Cardiac muscle cell (in vitro differentiated cells and primary cell): Measurements from ENCODE around the gene MFN1. TPM values are rescaled to one million over a fixed set of nuclear protein-coding genes. Genes with fewer than 3 reads are reported as not detected.

Experiments
- DNase-seq, 2 donors: peaks; one replicate each; pipeline versions ENCODE4 v3.0.0 to v3.0.0-alpha.2; 2010 to 2017; ENCODE audit warnings: low read depth in 1 of 2, low spot score in 1 of 2
- H3K27ac ChIP-seq: fragments of 200-600 bp; sonication (generic); 2 replicates; pipeline ENCODE4 v1.5.1; 2016
- H3K27me3 ChIP-seq: fragments of 200-600 bp; sonication (generic); 2 replicates; pipeline ENCODE4 v1.6.0; 2016; ENCODE audit warnings: control low read depth
- H3K36me3 ChIP-seq: fragments of 200-600 bp; sonication (generic); 2 replicates; pipeline ENCODE4 v1.5.1; 2016; ENCODE audit warnings: control low read depth
- H3K4me1 ChIP-seq: fragments of 200-600 bp; sonication (generic); 2 replicates; pipeline ENCODE4 v1.8.1; 2017; ENCODE audit warnings: low read depth, mild to moderate bottlenecking, mixed run types
- H3K4me3 ChIP-seq: fragments of 200-600 bp; sonication (generic); 2 replicates; pipeline ENCODE4 v1.5.1; 2016; ENCODE audit warnings: mild to moderate bottlenecking
- H3K9me3 ChIP-seq: fragments of 200-600 bp; sonication (generic); 2 replicates; pipeline ENCODE4 v1.5.1; 2017; ENCODE audit warnings: low read depth, mild to moderate bottlenecking, control low read depth
- CTCF ChIP-seq: IDR thresholded peaks from 2 replicates; pipeline ENCODE4 v1.5.1; 2012; ENCODE audit warnings: low read depth, mild to moderate bottlenecking, low read length
- polyA plus RNA-seq: library from polyadenylated mRNA; unstranded; fragments of >200 nt; fragmentation: Nextera tagmentation; extraction: Ambion mirVana; gene quantifications from 2 replicates; pipeline ENCODE4 v1.2.1, GENCODE V29; 2016
- total RNA-seq: library from RNA; depleted of rRNA; stranded (reverse); fragments of >200 nt; gene quantifications from 2 replicates; pipeline ENCODE4 v1.2.3, GENCODE V29; 2016

The MFN1 gene
- total and polyA plus RNA-seq, 2 experiments from 2014 or later, result 17.3 to 21.4 TPM

GRCh38 chr3:179410999-179411398, 63.5 kb downstream of the MFN1 start:
- Histone ChIP-seq H3K4me3 (no peak overlapping the region), H3K27ac (no peak overlapping the region), H3K36me3 (peaks cover 15% of the 10 kb centered on the region), H3K27me3 (no peaks in the 10 kb centered on the region), H3K4me1 (no peaks in the 10 kb centered on the region), H3K9me3 (no peaks in the 10 kb centered on the region)
- no peak for DNase-seq
- no peak for TF ChIP-seq CTCF

GRCh38 chr3:179414804-179415203, 67.3 kb downstream of the MFN1 start:
- Histone ChIP-seq H3K9me3 (no peaks in the 10 kb centered on the region), H3K4me1 (no peaks in the 10 kb centered on the region), H3K4me3 (no peak overlapping the region), H3K27me3 (no peaks in the 10 kb centered on the region), H3K27ac (no peak overlapping the region), H3K36me3 (peaks cover 21% of the 10 kb centered on the region)
- DNase-seq, result no peak
- TF ChIP-seq CTCF, result no peak

GRCh38 chr3:179415377-179415776, 67.9 kb downstream of the MFN1 start:
- peaks cover 18% of the 10 kb centered on the region for H3K36me3 ChIP-seq
- H3K9me3 ChIP-seq, result no peaks in the 10 kb centered on the region
- TF ChIP-seq CTCF, result no peak
- no peak overlapping the region for H3K4me3 ChIP-seq
- no peaks in the 10 kb centered on the region for H3K4me1 ChIP-seq
- DNase-seq, result no peak
- H3K27me3 ChIP-seq, result no peaks in the 10 kb centered on the region
- no peak overlapping the region for H3K27ac ChIP-seq

- Histone ChIP-seq H3K4me1 (peaks cover 5% of the 10 kb centered on the region), H3K36me3 (peaks cover 18% of the 10 kb centered on the region), H3K4me3 (no peak overlapping the region), H3K27ac (no peak overlapping the region), H3K27me3 (no peaks in the 10 kb centered on the region), H3K9me3 (no peaks in the 10 kb centered on the region)
- no peak for TF ChIP-seq CTCF
- DNase-seq, result peak in 1 of 2 donors; percentile 9
These were observed 69.2 kb downstream of the MFN1 start for GRCh38 chr3:179416681-179417080.

GRCh38 chr3:179418610-179419009, 71.1 kb downstream of the MFN1 start:
- no peak for DNase-seq
- Histone ChIP-seq H3K27ac (no peak overlapping the region), H3K36me3 (peaks cover 13% of the 10 kb centered on the region), H3K9me3 (no peaks in the 10 kb centered on the region), H3K4me3 (no peak overlapping the region), H3K27me3 (no peaks in the 10 kb centered on the region), H3K4me1 (peaks cover 7% of the 10 kb centered on the region)
- TF ChIP-seq CTCF, result no peak

- Histone ChIP-seq H3K9me3 (no peaks in the 10 kb centered on the region), H3K27ac (no peak overlapping the region), H3K27me3 (no peaks in the 10 kb centered on the region), H3K36me3 (peaks cover 9% of the 10 kb centered on the region), H3K4me3 (no peak overlapping the region), H3K4me1 (peaks cover 7% of the 10 kb centered on the region)
- peak; percentile 65 to 68 for DNase-seq
- TF ChIP-seq CTCF, result peak; percentile 63
These were observed 74.0 kb downstream of the MFN1 start for GRCh38 chr3:179421500-179421899.
